Fibroblast of lung (primary cell): ENCODE measurements around the gene ZNF516.

ENCODE experiments used
- CTCF ChIP-seq, 2 donors: IDR thresholded peaks in 1 of 2; conservative IDR thresholded peaks in 1 of 2; 1 replicate in 1 of 2; 2 replicates in 1 of 2; pipeline ENCODE4 v1.5.1; 2011 to 2012; ENCODE audit warnings: low read length in 2 of 2, control low read depth in 1 of 2, inconsistent platforms in 1 of 2, low read depth in 1 of 2, mild to moderate bottlenecking in 1 of 2
- EZH2 ChIP-seq: IDR thresholded peaks from 2 replicates; pipeline ENCODE4 v1.5.1; 2012; ENCODE audit warnings: low read length, control low read depth, mild to moderate bottlenecking; ENCODE audit errors: missing control alignments

DNA sequence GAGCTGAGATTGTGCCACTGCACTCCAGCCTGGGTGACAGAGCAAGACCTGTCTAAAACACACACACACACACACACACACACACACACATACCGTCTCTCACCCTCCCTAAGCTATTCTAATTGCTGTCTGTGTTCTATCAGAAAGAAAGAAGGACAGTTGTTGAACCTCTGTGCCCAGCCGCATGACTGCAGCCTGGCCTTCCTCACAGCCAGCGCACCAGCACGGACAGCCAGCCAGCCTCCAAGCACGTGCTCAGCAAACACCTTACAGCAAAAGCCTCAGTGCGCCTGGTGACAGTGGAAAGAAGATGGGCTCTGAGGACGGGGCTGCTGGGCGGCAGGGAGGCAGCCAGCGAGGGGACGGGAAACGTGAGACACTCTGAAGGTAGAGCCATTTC lies 58.0 kb downstream of the ZNF516 start:
- TF ChIP-seq CTCF (conservative IDR thresholded peaks at IDR 0.05 in 1 of 2, IDR thresholded peaks at IDR 0.05 in 1 of 2; ENCODE audit: low read depth in 1 of 2, low read length in 2 of 2) (no peak), EZH2 (no peak)
